ENCODE data around the gene TENT4B.

- no peak for TF ChIP-seq POLR2AphosphoS5 (IDR thresholded peaks at IDR 0.05)
- TF ChIP-seq CTCF (IDR thresholded peaks at IDR 0.05): no peak
Measured at GRCh38 chr16:50183316-50183715, 30.2 kb downstream of the TENT4B start.

Data from upper lobe of left lung (tissue), 4 donors.